Renal cortex interstitium (tissue), 11 donors: Measurements from ENCODE around the gene FAM186B. TPM values are rescaled to one million over a fixed set of nuclear protein-coding genes. Genes with fewer than 3 reads are reported as not detected.

Experiments used
- DNase-seq, 11 donors: peaks; one replicate each; pipeline ENCODE4 v3.0.0-alpha.2; 2013; ENCODE audit warnings: low read depth in 9 of 11, low spot score in 4 of 11; ENCODE audit errors: extremely low read depth in 1 of 11
- polyA plus RNA-seq, 3 donors: library from polyadenylated mRNA; unstranded; fragments of 120-200 nt; gene quantifications; one replicate each; pipeline ENCODE4 v1.2.1, GENCODE V29; 2013; ENCODE audit not compliant: insufficient read length in 3 of 3

FAM186B gene
- polyA plus RNA-seq, 3 donors: 0.98 to 3.0 (median 1.1) TPM

DNA sequence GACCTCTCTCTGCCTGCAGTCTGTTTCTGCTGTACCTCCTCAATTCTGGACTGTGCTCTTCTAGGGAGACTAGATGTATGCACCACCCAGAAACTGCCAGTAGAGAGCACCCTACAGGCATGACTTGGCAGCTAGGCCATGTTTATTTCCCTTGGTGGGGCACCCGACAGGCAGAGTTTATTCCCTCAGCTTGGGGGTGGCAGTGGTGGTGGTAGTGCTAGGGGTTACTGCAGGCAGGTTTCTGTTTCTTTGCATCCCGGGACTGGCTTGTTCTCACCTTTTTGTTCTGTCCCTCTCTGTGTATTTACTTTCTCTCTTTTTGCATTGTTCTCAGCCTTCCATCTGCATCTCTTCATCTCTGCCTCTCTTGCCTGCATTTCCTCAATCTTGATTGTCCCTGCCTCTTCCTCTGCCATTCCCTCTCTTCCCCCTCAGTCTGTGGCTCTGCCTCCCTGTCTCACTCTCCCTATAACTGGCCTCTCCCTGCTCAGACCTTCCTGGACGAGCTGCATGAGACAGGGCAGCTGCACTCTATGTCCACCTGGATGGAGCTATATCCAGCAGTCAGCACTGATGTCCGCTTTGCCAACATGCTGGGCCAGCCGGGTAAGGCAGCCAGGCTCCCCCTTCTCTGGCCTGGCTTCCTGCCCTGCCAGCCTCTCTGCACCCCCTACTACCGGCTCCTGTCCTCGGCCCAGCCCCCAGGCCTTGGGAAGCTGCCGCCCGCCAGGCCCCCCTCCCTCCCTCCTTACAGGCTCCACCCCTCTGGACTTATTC, 31.7 kb upstream of the FAM186B start:
- DNase-seq: peak in 8 of 11 donors; percentile 37 to 63 (median 56)

DNA sequence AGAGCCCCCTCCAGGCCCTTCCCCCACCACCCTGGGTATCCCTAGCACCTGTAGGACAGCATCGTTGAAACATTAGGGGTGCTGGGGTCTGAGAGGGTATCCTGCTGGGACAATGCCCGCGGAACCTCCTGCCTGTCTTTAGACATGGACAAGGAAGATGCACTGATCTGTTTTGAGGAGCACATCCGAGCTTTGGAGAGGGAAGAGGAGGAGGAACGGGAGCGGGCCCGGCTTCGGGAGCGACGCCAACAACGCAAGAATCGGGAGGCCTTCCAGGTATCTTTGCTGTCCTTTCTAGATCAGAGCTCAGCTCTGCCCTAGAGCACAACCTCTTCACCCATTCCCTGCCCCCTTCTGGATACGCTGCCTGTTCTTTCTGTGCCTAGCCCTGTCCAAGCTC, 31.1 kb upstream of the FAM186B start:
- DNase-seq: no peak

DNA sequence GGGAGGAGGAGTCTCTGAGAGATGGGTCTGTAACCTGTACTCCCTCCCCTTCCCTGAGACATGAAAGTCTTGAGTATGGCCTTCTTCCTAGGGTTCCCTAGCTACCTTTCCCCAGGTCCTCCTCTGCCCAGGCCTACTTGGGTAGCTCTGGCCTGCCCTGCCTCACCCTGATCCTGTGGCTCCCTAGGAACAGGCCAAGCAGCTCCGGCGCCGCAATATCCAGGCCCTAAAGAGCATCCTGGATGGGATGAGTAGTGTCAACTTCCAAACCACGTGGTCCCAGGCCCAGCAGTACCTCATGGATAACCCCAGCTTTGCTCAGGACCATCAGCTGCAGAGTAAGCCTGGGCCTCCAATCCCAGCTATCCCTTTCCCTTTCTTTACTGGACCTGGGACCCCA, 30.2 kb upstream of the FAM186B start:
- DNase-seq: no peak

DNA sequence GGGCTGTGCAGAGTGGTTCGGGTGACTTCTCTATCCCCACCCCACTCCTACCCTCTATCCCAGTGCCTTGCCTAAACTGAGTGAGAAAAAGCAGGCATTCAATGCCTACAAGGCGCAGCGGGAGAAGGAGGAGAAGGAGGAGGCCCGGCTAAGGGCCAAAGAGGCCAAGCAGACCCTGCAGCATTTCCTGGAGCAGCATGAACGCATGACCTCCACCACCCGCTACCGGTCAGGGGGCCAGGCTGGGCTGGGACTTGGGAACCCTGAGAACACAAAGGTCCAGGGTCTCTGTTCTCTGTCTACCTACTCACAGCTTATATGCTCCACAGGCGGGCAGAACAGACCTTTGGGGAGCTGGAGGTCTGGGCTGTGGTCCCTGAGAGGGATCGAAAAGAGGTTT, 29.6 kb upstream of the FAM186B start:
- DNase-seq: no peak

DNA sequence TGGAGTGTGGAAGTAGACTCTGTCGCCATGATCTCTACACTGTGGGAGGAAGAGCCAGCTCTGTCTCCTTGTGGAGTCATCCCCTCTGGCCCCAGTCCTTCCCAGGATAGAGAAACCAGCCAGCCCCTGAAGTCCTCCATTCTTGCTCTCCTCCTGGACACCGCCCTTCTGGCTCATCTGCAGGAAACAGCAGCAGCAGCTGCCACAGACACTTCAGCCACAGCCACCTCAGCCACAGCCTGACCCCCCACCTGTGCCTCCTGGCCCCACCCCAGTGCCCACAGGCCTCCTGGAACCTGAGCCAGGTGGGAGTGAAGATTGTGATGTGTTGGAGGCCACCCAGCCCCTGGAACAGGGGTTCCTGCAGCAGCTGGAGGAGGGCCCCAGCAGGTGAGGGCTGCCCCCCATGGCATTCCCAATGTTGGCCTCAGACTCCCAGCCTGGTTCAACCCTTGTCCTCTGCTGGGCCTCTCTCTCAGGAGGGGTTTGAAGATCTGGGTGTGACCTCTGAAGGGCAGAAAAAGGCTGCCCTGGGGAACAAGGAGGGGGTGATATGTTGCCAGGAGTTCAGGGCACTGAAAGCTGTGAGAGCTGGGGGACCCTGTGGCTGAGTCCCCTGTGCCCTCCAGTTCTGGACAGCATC, 28.4 kb upstream of the FAM186B start:
- no peak for DNase-seq

DNA sequence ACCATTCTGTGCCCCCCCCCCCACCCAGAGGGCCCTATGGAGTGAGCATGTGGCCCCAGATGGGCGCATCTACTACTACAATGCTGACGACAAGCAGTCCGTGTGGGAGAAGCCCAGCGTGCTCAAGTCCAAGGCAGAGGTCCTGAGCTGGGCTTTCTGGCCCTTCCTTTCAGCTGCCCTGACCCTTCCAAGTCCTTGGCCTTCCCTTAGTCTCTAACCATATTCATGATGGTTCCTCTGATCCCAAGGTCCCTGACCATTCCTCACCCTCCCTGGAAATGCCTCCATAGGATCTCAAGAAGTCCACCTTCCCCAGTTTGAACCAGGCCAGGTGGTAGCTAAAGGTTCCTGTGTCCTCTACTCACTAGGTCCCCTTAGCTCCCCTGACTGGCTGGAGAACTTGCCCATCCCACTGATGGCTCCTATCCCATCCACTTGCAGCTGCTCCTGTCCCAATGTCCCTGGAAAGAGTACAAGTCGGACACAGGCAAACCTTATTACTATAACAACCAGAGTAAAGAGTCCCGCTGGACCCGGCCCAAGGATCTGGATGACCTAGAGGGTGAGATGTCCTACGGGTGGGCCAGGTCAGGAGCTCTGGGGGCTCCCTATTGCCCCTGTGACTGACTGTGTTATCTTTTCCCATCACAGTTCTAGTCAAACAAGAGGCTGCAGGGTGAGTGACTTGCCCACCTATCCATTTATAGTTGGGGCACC, 27.7 kb upstream of the FAM186B start:
- DNase-seq: no peak

DNA sequence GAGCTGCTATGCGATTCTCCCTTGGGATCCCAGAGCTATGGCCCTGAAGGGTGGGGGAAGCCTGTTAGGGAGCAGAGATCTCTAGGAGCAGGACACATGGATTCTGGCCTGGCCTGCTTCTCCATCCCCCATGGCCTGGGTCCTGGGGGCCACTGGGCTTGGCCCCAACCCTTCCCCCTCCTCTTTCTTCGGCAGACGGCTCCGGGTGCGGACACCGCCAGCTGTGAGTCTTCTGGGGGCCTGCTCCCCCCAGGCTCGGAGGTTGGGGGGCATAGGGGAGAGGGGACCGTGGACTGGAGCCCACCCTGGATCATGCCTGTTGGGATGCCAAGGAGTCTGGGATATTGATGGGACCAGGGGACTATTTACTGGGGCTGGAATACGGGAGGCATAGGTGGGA, 27.0 kb upstream of the FAM186B start:
- no peak for DNase-seq

DNA sequence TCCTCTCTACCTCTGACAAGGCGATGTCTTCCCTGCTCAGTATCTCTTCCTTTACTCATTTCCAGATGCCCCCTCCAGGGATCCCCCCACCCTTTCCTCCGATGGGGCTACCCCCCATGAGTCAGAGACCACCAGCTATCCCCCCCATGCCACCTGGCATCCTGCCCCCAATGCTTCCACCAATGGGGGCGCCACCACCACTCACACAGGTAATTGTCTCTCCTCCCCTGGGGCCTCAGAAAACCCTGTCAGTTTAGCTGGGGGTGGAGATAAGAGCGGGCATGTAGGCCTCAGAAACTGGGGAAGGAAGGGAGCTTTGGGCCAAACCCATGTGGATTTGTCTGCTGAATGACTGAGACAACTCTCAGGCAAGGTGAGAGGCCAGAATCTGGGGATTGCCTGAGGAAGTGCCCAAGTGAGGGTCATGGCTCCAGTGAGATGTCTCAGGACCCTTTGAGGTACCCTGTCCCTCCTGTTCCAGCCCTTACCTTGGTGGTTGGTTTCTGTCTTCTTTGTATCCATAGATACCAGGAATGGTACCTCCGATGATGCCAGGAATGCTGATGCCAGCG, 26.0 kb upstream of the FAM186B start:
- DNase-seq: no peak

DNA sequence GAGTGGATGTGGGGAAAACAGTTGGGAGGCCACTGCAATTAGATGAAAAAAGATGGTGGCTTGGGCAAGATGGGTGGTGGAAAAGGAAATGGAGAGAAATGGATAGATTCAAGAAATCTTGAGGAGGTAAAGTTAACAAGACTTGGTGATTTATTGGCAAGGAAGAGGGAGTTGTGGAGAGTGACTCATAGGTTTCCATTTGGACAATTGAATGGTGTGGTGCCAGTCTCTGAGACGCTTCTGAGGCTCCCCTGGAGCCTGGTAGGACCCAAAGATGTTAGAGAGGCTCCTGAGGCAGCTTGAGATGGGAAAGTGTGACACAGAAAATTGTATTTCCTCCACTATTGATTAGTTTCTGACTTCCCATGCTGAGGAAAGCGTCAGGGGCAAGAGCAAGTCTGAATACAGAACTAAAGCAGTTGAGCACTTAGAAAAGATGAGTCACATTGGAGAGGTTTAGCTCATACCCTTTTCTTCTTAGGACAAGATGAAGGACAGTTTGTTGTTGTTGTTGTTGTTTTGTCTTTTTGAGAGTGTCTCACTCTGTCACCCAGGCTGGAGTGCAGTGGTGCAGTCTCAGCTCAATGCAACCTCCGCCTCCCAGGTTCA, 22.4 kb upstream of the FAM186B start:
- DNase-seq: no peak

DNA sequence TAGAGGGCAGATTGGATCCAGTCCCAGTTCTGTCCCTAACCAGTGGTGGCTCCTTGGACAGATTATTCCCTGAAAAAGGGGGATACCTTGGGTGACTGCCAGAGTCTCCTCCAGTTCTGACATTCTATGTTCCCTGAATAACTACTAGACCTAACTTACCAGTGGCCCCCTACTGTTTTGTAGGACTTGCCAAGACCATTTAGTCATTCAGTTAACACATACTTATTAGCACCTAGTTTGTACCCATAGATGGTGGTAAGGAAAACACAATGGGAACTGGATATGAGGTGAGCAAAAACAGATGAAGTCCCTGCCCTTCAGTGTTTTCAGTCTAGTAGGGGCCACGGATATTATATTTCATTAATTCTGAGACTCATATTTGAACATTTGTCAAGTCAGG, 21.4 kb upstream of the FAM186B start:
- no peak for DNase-seq

DNA sequence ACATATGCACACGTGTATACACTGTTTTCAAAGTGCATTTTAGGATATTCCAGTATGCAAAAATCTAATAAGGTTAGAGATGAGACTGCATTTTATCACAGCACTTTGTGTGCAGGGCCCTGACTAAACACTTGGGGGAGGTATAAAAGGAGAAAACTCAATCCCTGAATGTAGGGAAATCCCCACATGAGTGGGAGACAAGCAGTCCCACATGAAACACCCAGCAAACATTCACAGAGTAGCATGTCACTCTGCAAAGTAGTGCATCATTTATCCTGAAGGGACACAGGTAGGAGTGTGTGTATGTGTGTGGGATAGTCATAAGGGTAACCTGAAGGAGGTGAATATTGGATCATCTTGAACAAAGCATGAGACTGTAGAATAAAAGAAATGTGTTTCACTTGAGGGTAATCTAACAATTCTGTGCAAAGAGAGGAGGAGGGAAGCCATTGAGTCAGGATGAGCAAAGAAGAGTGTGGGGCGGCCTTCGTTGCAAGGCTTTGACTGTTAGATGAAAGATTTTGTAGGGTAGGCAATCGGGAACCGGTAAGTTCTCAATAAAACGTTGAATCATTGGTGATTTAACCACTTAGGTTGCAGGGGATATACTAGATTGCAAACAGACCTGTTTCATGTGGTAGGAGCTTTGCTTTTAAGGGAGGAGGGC, 20.9 kb upstream of the FAM186B start:
- DNase-seq: no peak

DNA sequence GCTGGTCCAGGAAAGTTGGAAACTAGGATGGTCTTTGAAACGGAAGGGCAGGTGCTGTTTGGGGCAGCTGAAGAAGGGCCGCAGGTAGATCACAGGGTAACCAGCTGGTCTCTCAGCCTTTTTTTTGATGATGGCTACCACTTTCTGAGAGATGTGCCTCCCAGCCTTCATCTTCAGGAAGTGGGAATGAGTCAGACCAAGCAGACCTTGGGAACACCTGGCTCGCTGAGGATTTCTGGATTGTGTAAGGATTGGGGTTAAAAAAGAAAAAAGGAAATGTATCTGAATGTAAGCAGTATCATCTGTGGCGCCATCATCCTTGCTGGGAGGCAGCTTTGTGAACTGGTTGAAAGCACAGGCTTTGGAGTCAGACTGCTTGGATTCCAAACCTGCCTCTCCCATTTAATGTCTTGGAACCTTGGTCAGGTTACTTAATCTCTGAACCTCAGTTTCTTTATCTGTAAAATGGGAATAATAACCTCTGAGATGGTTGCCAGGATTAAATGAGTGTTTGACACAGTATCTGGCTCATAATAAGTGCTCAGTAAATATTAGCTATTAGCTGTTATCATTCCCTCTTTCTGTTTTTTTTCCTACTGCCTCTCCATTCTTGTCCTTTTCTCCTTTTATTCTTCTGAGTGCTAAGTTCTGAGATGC, 19.6 kb upstream of the FAM186B start:
- DNase-seq: no peak

DNA sequence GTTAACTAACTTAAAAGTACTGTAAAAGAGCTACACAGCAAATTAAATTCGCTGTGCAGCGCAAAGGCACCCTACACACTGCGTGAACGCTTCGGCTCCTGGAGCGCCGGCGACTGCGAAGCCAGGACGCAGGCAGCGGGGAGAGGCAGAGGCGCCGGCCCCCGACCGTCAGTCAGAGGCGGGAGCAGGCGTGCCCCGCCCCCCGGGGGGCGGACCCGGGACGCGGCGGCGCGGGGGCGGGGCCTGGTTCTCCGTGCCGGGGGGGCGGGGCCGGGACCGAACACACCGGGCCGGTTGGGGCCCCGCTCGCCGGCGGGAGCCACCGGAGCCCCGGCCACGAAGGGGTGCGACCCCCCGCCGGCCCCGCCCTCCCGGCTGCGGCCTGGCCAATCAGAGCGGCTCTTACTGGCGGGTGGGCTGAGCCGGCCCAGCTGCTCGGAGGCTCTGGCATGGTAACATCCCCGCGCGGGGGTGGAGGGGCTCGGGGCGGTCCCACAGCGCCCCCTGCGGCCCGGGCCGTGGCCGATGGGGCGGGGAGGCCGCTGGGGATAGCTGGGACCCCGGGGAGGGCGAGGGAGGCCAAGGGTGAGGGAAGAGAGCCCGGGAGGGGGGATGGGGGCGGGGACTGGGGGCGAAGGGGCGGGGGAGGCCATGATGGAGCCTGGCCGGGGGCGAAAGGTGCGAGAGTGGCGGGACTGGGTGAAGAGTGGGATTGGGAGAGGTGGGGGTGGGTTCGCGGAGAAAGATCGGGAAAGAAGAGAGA, 17.9 kb upstream of the FAM186B start, which contains the start of gene PRPF40B:
Gene PRPF40B, plus strand, starts transcription at position 420 of the 763 bp plus-strand sequence. Its CDS starts 30 bp downstream, at position 450.
- DNase-seq: peak in 10 of 11 donors; percentile 51 to 84 (median 75)

DNA sequence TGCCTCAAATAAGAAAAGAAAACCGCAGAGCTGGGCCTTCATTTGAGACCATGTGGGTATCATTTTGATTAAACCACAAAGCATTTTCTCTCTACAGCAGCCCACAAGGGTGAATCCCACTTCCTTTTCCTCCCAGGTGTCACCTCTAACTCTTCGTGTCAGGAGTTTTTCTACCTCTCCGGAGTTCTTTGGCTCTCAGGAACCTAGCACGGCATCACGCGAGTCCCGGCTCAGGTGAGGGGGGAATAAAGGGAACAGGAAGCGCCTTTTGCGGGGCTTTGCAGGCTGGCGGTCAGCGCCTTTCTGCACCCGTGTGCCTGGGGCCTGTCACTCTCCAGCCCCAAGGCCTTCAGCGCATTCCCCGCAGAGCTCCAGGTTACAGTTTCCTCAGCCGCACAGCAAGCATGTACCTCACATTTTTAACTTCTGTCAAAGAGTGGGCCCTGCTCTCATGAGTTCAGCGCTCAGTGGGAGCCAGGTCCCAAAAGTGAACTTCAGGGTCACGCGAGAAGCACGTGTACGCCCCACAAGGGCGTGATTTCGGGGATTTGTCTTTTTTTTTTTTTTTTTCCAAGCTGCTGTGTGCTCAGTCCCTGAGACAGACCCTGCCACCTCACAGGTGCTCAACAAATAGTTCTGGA, 17.2 kb upstream of the FAM186B start:
- DNase-seq: peak in 1 of 11 donors; percentile 52

DNA sequence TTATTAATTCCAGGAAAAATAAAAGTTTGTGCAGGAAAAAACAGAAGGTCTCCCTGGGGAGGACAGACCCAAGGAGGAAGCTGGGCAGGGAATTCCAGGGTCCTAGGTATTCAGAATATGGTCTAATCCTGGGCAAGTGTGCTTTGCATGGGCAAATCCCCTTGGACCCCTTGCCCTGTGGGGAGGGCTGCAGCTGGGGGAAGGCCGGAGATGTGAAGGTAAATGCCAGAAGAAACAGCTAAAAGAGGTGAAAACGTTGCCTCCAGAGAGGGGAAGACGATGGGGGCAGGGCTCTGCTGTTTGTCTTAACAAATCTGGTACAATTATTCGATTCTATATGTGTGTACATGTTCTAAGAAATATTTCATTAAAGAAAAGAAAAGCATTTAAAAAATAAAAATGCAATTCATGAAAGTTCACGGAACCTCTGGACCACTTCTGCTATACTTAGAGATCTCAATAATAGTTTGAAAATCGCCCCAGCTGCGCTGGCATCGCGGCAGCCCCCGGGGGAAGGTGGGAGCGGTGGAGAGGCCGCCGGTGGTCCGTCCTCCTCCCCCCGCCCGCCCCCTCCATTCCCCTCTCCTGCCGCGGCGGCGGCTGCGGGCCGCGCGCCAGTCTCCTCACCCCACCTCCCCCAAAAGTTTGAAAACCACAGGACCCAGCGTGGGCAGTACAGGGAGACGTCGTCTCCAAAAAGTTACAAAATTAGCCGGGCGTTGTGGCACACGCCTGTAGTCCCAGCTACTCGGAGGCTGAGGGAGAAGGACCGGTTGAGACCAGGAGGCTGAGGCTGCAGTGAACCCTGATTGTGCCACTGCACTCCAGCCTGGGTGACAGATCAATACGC, 16.4 kb upstream of the FAM186B start:
- no peak for DNase-seq

DNA sequence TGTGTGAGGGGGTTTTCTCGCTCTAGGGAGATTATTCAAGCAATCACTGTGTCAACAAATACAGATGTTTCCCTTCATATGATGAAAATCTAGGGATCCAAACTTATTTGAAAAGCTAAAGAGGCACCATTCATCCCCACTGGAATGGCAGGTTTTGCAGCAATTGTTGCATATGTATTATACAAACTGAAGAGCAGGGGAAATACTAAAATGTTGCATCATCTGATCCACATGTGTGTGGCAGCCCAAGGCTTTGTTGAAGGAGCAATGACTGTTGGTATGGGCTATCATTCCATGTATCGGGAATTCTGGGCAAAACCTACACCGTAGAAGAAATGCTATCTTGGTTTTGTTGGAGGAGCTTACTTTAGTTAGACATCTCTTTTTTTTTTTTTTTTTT, 13.8 kb upstream of the FAM186B start:
- no peak for DNase-seq
